Central memory CD4-positive, alpha-beta T cell (primary cell): ENCODE data around the gene CD47.
A peak's percentile ranks its signal among the peaks of the same experiment; 100 is the strongest.

Source experiments
- DNase-seq: peaks from one replicate; pipeline ENCODE4 v3.0.0; 2022

CD47 gene

GRCh38 chr3:108090049-108090700 lies 656 bp downstream of the CD47 start:
- DNase-seq = peak; percentile 77

DNA sequence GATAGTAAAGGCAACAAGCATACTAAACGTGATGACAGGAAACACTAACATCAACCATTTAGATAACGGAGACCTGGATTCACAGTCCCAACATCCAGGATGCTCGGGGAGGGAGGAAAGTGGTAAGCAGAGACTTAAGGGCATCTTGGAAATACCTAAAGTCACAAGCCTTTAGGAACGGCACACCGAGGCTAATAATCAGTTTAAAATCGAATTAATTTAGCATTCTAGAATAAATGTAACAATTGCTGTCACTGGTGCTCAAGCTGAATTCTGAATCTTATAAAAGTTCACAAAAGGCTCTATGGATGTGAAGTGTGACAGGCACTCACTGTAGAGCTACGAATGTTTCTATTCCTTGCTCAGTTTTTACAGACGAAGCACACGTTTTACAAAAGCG lies 1.3 kb downstream of the CD47 start:
- DNase-seq = no peak

DNA sequence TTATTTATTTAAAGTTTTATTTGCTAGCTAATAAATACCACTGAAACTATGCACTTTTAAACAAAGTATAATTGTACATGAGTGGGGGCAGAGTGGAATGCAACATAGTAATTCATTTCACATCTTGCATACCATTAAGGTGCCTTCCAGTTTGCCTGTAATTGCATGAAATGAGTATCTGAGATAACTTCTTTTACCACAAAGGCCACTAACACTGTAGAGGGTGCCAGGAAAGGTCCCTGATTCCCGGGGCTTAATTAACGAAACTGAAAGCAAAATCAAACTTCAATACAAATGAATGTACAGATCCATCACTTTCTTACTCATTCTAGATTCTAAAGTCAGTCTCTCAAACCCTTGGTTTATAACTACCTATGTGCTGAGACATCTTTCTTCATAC lies 2.1 kb downstream of the CD47 start:
- peak; percentile 41 for DNase-seq

GRCh38 chr3:108088146-108088545 lies 2.7 kb downstream of the CD47 start:
- no peak for DNase-seq

DNA sequence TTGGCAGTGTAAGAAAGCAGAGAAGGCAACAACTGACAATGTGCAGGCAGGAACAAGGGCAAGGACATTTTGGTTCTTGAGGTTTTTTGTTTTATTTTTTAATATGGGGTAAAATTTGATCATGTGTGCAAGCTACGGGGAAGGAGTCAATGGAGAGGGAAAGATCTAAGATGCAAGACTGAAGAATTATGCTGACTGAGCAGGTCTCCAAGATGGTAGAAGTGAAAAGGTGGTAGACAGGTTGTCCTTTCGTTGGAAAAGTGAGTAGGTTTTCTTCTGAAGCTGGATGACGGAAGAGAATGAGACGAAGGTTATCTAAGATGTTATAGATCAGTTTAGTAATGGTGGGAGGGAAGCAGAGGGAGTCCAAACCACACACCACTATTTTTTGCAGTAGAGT lies 4.2 kb downstream of the CD47 start:
- no peak for DNase-seq

GRCh38 chr3:108085810-108086350 lies 5.0 kb downstream of the CD47 start:
- DNase-seq = no peak

DNA sequence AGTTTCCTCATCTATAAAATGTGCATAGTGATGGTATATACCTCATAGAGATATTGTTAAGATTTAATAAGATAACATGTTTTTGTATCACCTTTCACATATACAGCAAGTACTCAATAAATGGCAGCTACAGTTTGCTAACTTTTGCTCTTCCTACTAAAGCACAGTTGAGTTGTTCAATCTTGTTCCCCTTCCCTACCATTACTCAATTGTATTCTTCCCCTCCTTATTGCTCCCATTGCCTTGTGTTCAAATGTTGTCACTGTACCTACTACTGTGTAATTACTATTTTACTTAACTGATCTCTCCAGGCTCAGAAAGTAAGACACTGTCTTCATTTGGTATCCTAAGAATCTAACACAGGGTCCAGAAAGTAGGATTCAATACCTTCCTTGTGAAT lies 5.5 kb downstream of the CD47 start:
- DNase-seq = no peak

DNA sequence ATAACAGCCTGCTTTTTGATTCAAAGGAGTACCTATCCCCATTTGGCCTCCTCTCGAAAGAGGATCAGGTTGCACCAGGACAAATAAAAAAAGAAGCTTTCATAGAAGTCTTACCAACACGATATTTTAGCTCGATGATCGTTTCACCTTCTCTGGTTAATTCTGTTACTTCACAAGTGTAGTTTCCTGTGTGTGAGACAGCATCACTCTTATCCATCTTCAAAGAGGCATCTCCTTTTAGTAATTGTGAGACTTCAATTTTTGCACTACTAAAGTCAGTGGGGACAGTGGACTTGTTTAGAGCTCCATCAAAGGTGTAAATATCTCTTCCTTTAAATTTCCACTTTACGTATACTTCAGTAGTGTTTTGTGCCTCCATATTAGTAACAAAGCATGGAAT lies 11.0 kb downstream of the CD47 start:
- no peak for DNase-seq

GRCh38 chr3:108079043-108079442 lies 11.8 kb downstream of the CD47 start:
- no peak for DNase-seq

GRCh38 chr3:108076564-108076963 lies 14.3 kb downstream of the CD47 start:
- DNase-seq = no peak

GRCh38 chr3:108073764-108074431 lies 16.9 kb downstream of the CD47 start:
- DNase-seq = no peak

GRCh38 chr3:108071368-108071767 lies 19.5 kb downstream of the CD47 start:
- no peak for DNase-seq

DNA sequence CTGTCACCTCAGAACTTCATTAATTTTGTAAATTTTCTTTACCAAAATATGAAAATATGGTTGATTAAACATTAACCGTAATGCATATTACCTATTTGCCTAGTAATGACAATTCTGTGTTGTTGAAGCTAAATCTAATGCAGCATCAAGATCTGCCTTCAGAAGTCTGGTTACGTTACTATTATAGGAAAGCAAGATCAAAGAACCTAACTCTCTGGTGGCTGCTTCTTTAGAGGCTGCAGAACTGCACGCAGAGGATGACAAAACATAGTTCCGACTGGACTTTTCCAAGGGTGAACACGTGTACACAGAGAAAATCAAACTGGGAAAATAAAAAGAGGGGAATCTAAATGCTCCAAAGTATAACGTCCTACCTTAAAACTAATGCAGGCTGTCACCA lies 20.5 kb downstream of the CD47 start:
- no peak for DNase-seq

- DNase-seq = no peak
These were observed 23.1 kb downstream of the CD47 start for GRCh38 chr3:108067768-108068167.

- DNase-seq = no peak
These were observed 25.7 kb downstream of the CD47 start for GRCh38 chr3:108065096-108065495.

- DNase-seq = no peak
These were observed 26.4 kb downstream of the CD47 start for GRCh38 chr3:108064293-108064887.

- DNase-seq = no peak
These were observed 28.8 kb downstream of the CD47 start for GRCh38 chr3:108062051-108062450.

DNA sequence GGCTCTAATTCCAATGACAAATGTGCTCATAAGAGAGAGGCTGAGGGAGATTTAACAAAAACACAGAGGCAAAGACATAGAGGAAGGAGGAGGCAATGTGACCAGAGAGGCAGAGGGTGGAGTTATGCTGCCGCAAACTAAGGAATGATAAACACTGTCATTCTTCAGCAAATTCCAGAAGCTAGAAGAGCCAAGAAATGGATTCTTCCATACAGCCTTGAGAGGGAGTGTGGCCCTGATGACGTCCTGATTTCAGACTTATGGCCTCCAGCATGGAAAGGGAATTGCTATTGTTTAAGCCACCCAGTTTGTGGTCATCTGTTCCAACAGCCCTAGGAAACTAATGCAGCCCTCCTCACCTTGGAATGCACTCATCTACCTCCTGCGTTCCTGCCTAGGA lies 30.5 kb downstream of the CD47 start:
- DNase-seq = no peak

GRCh38 chr3:108055931-108056330 lies 34.9 kb downstream of the CD47 start:
- DNase-seq = no peak

- DNase-seq = no peak
These were observed 35.9 kb downstream of the CD47 start for GRCh38 chr3:108054935-108055334.

GRCh38 chr3:108053483-108053882 lies 37.3 kb downstream of the CD47 start:
- DNase-seq = no peak

DNA sequence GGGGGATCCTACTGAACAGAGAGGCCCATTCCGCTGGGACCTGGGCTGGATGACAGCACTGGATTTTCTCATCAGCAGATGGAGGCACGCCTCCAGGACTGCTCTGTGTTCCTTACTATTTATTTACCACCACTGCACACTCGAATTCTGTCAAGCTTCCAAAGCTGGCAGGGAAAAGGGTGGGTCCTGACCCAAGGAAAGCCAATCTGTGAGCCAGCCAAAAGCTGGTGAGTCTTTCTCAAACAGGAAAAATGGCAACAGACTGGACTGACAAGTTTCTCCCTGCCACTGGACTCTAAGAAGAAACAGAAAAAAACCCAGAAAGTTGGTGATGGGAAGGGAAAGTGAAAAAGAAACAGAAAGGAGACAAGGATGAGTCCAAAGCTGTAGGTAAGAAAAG lies 37.8 kb downstream of the CD47 start:
- no peak for DNase-seq

- no peak for DNase-seq
These were observed 39.8 kb downstream of the CD47 start for GRCh38 chr3:108051005-108051404.

DNA sequence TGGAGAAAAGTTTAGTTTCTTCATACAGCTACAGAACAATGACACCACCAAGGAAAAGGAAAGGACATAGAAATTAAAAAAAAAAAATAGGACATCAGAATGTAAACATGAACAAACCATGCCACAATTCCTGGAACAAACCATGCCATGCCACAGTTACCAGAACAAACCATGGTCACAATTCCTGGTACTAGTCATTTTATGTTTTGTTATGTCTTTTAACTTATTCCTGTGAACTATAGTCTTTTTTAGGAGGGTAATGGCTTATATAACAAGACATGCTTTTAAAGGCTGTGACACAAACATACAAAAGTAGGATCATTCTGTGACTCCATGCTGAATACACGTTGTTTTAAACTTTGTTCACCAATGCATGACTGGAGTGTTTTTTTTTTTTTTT lies 42.8 kb downstream of the CD47 start:
- no peak for DNase-seq
